ENCODE data around the gene ZFP14.
A peak's percentile ranks its signal among the peaks of the same experiment; 100 is the strongest.

The ZFP14 gene

DNA sequence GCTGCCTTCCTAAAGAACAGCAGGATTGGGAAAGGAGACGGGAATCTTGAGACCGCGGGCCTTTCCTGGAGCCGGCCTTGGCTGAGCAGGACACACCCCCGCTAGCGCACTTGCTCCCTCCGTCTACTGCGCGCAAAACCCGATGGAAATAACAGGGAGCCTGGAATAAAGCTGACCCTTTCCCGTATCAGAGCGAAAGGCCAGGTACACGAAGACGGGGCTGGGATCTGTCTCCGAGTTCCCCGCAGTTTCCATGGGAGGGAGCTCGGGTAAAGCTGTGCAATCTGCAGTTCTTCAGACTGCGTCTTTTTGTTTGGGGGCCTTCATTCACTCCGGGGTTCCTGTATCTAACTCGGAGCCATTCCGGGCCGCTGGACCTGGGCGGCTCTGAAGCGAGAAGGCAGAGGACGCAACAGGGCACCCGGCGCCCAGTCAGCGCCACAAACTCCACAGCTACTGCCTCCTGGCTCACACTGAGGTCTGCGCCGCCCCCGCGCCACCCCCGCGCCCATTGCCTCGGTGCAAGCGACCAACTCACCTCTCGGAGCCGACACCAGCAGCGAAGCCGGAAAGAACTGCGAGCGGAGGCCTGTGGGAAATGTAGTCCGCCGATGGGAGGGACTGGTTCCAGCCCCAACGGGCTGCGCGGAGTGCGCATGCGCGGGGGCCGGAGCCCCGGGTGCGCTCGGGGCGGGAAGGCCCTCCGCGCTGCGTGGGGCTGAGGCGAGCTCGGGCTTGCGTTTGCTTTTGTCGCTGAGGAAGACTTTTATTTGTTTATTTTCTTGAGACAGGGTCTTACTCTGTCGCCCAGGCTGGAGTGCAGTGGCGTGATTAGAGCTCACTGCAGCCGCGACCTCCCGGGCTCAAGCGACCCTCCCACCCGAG, at the start of gene ZFP14:
Gene ZFP14, minus strand, starts transcription at position 577 of the 885 bp plus-strand sequence. CDS start 11,309 bp downstream, outside the sequence.
- peak; percentile 93 to 97 for DNase-seq (ENCODE audit: low read depth in 2 of 2)

DNA sequence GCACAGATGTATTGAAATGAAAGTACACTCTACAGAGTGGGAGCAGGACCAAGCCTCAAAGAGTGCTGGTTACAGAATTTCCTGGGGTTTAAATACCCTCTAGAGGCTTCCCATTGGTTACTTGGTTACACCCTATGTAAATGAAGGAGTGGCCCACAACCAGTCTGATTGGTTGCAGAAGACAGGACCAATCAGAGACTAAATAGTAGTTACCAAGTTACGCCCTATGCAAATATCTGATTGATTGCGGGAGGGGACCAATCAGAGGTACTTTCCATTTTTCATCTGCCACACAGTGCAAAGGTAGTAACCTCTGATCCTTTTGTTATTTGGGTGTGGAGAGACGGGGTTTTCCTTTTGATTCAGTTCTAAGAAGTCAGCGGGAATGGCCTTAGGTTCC, 44.9 kb upstream of the ZFP14 start:
- DNase-seq (ENCODE audit: low read depth in 2 of 2) = no peak

DNA sequence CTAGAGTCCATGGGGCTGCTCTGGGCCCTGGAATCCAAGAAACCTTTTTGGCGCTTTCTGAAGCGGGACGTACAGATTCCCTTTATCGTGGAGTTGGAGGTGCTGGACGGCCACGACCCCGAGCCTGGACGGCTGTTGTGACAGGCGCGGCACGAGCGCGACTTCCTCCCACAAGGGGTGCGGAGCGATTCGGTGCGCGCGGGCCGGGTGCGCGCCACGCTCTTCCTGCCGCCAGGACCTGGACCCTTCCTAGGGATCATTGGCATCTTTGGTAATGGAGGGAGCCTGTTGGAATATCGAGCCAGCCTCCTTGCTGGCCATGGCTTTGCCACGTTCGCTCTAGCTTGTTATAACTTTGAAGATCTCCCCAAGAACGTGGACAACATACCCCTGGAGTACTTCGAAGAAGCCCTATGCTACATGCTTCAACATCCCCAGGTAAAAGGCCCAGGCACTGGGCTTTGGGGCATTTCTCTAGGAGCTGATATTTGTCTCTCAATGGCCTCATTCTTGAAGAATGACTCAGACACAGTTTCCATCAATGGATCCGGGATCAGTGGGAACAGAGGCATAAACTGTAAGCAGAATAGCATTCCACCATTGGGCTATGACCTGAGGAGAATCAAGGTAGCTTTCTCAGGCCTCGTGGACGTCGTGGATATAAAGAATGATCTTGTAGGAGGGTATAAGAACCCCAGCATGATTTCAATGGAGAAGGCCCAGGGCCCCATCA, 42.9 kb upstream of the ZFP14 start:
- DNase-seq (ENCODE audit: low read depth in 2 of 2) = no peak

DNA sequence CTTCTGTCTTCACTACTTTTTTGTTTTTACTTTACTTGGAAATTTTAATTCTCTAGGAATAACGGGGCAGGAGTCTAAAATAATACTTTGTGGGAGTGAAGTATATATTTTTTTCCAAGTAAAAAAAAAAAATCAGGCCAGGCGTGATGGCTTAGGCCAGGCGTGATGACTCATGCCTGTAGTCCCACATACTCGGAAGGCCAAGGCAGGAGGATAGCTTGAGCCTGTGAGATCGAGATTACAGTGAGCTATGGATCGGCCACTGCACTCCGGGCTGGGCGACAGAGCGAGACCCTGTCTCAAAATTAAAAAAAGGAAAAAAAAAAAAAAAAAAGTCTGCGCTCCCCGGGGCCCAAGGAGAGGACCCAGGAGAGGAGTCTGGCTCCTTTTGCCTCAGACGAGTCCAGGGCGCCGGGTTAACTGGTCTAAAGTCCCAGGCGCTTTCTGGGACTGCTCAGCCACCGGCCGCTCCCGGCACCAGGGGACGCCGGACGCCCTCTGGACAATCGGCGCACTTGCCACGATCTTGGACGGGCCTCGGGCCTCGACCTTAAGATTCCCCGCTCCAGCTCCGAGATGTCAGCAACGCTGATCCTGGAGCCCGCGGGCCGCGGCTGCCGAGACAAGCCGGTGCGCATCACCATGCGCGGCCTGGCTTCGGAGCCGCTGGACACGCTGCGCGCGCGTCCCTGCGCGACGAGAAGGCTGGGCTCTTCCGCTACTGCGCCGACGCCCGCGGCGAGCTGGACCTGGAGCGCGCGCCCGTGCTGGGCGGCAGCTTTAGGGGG, 42.2 kb upstream of the ZFP14 start:
- no peak for DNase-seq (ENCODE audit: low read depth in 2 of 2)

DNA sequence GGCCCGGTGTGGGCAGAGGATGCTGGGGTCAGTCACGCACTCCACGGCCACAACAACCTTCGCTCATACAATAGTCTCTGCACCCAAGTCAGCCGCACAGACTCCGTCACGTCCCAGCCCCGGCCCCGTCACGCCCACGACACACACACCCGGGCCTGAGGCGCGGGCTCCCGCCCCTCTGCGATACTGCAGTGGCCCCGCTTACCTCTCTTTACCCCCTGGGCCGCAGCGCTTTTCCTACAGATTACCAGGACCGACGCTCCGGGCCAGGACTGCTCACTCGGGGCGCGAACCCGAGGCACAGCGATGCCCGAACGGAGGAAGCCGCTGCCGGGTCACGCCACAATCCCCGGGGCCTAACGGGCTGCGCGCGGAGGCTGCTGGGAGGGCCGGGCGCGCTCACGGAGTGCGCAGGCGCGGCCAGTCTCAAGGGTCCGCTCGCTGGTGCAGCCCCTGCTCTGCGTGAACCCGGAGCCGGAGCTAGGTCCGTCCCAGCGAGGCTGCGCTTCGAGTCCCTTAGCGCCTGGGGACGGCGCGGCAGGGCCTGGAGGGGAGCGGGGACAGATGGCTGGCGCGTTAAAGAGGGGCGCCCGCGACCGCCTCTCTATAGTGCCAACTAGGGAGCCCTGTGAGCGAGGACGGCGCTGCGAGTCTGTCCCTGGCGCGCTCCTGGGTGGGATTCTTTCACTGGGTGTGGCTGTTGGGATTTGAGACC, 39.4 kb upstream of the ZFP14 start, which contains the start of gene ZFP82:
Gene ZFP82, minus strand, starts transcription at position 358 of the 715 bp plus-strand sequence. CDS start 8,855 bp downstream, outside the sequence.
- DNase-seq (ENCODE audit: low read depth in 2 of 2) = peak; percentile 61 to 63

DNA sequence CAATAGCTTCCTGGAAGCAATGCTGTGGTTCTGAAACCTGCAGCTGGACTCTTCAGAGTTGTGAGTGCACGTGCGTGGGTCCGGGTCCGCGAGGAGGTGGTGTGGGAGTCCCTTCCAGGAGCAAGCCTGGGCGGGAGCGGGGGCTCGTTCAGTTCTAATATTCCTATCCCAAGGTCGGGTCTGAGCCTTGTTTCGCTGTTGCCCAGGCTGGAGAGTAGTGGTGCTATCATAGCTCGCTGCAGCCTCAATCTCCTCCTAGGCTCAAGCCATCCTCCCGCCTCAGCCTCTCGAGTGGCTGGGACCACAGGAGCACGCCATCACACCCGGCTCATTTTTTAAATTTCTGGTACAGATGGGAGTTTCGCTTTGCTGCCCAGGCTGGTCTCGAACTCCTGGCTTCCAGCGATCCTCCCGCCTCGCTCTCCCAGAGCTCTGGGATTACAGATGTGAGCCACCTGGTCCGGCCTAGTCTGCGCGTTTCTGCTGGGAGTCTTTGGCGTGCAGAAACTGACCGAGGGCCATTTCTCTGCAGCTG, 38.8 kb upstream of the ZFP14 start:
- no peak for DNase-seq (ENCODE audit: low read depth in 2 of 2)

DNA sequence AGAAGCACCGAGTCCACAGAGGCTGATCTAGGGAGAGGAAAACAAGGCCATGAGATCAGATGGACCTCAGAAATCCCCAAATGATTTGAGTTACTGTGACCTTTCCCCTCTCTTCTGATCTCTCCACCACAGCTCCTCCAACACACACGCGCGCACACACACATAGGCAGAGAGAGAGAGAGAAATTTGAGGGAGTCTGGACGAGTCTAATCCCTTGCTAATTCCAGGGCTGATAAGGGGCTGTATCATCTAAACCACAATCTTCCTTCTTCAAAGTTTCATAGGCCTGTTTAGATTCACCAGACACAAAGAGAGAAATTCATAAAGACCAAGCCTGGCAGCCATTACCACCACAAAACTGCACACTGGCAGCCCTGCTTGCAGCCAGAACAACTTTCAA, 30.8 kb upstream of the ZFP14 start:
- DNase-seq (ENCODE audit: low read depth in 2 of 2) = no peak

DNA sequence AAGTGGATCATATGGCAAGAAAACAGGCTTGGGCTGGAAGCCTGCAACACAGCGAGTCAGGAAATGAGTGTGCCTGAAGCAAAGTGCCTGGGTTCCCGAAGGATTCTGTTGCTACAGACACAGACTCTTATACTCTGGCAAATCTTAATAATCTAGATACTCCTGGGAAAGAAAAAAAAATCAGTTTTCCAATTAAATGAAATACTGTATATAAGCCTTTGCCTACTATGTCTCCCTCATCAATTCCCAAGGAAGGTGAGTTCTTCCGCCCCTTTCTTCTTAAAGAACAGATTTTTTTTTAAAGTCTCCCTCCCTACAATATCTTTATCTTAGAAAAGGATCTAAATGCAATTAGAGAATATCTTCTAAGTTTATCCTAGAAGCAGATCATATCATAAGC, 29.1 kb upstream of the ZFP14 start:
- no peak for DNase-seq (ENCODE audit: low read depth in 2 of 2)

DNA sequence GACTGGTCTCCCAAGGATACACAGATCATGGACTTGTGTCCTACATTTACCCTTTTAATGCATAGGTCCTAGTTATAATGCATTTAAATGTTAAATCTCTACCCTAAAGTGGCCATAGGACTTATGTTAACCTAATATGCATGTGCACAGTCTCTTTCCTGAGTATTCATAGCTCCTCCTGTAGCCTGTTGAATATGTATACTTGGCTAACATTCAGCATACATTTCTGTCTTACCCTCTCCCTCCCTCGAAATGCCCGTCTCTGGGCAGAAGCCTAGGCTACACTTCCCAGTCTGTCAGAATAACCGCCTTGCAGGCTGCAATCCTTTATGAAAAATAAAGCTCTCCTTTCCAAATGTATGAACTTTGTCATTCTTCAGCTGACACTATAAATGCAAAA, 25.5 kb upstream of the ZFP14 start:
- DNase-seq (ENCODE audit: low read depth in 2 of 2) = no peak

DNA sequence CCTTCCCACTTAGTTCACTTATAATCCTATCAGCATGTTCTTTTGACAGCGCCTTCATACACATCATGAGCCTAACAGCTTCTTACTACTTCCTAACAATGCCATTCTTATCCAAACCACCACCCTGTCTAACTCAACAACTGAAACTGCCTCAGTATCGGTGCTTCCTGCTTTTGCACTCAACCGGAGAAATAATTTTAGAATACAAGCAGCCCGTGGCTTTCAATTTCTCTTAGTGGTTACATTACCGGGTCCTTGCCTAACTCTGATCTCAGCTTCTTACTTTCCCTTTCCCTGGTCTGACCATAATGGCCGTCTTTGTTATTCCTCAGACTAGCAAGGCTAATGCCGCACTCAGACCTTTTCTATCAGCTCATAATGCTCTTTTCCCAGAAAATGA, 22.5 kb upstream of the ZFP14 start:
- no peak for DNase-seq (ENCODE audit: low read depth in 2 of 2)

DNA sequence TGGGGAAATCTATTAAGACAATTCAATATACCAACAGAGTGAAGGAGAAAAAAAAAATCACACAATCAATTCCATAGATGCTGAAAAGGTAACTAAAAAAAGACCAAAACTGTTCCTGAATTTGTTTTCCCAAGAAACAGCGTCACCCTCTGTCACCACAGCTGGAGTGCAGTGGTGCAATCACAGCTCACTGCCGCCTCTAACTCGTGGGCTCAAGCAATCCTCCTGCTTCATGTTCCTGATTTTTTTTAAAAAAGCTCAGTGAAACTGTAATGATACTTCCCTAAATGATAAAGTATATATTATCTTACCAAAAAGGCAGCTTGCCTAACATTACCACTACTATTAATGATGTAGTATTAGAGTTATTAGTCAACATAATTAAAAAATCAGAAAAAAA, 19.6 kb upstream of the ZFP14 start:
- no peak for DNase-seq (ENCODE audit: low read depth in 2 of 2)

DNA sequence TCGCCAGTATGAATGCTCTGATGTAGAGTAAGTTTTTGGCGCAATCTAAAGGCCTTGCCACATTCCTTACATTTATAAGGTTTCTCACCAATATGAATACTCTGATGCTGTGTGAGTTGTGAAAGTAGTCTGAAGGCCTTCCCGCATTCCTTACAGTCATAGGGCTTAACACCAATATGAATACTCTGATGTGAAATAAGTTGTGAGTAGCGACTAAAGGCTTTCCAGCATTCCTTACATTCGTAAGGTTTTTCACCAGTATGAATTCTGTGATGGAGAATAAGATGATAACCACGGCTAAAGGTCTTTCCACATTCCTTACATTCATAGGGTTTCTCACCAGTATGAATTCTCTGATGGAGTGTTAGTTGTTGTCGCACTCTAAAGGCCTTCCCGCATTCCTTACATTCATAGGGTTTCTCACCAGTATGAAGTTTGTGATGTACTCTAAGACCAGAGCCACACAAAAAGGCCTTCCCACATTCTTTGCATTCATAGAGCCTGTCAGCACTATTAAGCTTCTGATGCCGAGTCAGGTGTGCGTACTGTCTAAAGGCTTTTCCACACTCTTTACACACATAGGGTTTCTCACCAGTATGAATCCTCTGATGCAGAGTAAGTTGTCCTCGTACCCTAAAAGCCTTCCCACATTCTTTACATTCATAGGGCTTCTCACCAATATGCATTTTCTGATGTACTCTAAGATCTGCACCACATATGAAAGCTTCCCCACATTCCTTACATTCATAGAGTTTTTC, 14.1 kb upstream of the ZFP14 start:
- no peak for DNase-seq (ENCODE audit: low read depth in 2 of 2)

DNA sequence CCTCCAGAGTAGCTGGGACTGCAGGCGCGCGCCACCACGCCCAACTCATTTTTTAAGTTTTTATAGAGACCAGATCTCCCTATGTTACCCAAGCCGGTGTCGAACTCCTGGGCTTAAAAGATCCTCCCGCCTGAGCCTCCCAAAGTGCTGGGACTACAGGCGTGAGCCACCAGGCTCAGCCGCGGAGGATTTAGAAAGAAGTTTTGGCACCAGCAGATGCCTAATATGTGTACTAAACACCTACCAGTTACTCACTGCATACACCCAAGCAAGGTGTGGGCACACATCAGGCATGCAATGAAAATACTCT, 464 bp upstream of the ZFP14 start:
- DNase-seq (ENCODE audit: low read depth in 2 of 2) = no peak

DNA sequence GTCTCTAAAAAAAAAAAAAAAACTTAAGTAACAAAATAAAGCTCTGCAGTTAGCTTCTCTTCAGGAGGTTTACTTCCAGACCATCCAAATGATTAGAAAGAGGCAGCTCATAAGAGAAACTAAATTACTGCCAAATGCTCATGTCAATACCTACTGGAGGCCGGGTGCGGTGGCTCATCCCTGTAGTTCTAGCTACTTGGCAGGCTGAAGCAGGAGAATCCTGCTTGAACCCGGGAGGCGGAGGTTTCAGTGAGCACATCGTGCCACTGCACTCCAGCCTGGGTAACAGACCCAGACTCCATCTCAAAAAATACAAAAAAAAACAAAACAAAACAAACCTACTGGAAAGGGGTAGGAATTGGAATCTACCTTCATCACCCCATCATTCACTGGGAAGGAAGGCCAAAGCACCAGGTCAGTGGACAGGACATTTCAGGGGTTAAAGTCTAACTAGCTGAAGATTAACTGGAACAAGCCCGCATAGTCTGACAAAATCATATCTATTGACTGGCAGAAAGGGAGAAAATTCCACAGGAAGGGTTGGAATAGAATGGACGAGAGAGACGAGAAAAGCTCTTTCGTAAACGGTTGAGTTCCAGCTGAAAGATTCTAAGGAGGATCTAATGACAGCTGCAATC, 1.3 kb downstream of the ZFP14 start:
- DNase-seq (ENCODE audit: low read depth in 2 of 2) = no peak

DNA sequence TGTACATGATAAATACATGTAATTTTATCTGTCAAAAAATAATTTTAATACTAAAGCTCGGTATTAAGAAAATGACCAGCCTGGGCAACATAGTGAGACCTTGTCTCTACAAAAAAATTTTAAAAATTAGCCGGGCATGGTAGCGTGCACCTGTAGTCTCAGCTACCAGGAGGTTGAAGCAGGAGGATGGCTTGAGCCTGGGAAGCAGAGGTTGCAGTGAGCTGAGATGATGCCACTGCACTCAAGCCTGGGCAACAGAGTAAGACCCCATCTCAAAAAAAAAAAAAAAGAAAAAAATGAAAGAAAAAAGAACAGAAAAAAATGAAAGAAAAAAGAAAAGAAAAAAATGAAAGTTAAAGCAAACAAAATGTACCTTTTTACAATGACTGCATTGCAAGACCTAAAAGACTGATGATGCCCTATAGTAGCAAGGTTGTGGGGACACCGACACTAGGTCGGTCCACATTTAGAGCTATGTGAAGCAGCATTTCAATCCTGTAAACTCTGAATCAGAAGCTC, 5.3 kb downstream of the ZFP14 start:
- no peak for DNase-seq (ENCODE audit: low read depth in 2 of 2)

DNA sequence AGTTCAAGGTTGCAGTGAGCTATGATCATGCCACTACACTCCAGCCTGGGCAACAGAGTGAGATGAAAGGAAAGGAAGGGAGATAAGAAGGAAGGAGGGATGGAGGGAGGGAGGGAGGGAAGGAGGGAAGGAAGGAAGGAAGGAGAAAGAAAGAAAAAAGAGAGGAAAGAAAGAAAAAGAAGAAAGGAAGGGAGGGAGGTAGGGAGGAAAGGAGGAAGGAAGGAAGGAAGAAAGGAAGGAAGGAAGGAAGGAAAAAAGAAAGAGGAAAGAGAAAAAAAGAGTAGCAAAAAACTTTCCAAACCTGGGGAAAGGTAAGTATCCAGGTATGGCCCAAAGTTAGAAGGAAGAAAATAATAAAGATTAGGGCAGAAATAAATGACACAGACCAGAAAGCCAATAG, 7.1 kb downstream of the ZFP14 start:
- DNase-seq (ENCODE audit: low read depth in 2 of 2) = no peak

DNA sequence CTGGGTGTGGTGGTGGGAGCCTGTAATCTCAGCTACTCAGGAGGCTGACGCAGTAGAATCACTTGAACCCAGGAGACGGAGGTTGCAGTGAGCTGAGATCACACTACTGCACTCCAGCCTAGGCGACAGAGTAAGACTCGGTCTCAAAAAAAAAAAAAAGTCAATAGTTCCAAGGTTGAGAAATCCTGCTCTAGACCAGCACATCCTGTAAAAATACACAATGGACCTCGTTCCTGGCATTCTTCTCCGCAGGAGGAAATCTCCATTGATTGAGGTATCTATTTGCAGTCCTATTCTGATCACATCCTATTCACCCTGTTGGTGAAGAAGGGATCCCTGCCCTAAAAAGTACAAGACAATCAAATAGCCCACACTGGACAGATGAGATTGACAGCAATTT, 15.2 kb downstream of the ZFP14 start:
- DNase-seq (ENCODE audit: low read depth in 2 of 2) = no peak

DNA sequence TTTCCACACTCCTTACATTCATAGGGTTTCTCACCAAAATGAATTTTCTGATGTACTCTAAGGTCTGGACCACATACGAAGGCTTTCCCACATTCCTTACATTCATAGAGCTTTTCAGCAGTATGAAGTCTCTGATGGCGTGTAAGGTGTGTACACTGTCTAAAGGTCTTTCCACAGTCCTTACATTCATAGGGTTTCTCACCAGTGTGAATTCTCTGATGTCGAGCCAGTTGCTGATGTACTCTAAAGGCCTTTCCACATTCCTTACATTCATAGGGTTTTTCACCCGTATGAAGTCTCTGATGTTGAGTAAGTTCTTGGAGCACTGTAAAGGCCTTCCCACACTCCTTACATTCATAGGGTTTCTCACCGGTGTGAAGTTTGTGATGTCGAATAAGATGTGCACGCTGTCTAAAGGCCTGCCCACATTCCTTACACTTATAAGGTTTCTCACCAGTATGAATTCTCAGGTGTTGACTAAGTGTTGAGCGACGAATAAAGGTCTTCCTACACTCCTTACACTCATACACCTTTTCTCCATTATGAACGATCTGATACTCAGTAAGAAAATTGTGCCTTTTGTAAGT, 38.1 kb downstream of the ZFP14 start:
- DNase-seq (ENCODE audit: low read depth in 2 of 2) = no peak

Data from stimulated activated CD8-positive, alpha-beta memory T cell treated with anti-CD3 and anti-CD28 coated beads, Interleukin-15, amount 100 ng/mL, for 4 hours (primary cell).